ENCODE data around the gene SHISA2. TPM values are rescaled to one million over a fixed set of nuclear protein-coding genes. Genes with fewer than 3 reads are reported as not detected.

The SHISA2 gene
- 30.7 TPM for total RNA-seq

GRCh38 chr13:26051657-26052311 is at the start of gene SHISA2:
Gene SHISA2, minus strand, starts transcription at chr13:26052016. Its CDS starts 1,041 bp downstream, at chr13:26050975.

Other genes with a start within 250 kb of the SHISA2 start
- 21.3 TPM for gene RNF6, start 170.3 kb upstream of the SHISA2 start, total RNA-seq
- gene CDK8, start 202.1 kb upstream of the SHISA2 start, total RNA-seq = 38.8 TPM